SK-N-SH (cell line): ENCODE measurements around the gene MLLT6. TPM values are rescaled to one million over a fixed set of nuclear protein-coding genes. Genes with fewer than 3 reads are reported as not detected.

Source experiments
- CTCF ChIA-PET: fragments of 300-600, 350-600 bp; formaldehyde crosslinking; extraction: SDS; loops from one replicate; lab custom pipeline; 2021; lab: Yijun Ruan, JAX
- POLR2A ChIA-PET: fragments of 350-600 bp; sonication (Branson Sonifier 250); formaldehyde crosslinking; extraction: SDS; loops from one replicate; lab custom pipeline; 2020; ENCODE audit warnings: antibody characterized with exemption, inconsistent platforms; lab: Yijun Ruan, JAX
- DNase-seq: peaks from one replicate; pipeline ENCODE4 v3.0.0; 2012
- H2AFZ ChIP-seq: fragments of 200-600 bp; sonication (generic); 2 replicates; pipeline ENCODE4 v1.8.1; 2016; ENCODE audit warnings: antibody characterized with exemption, mild to moderate bottlenecking, low read depth
- H3F3A ChIP-seq: fragments of 200-600 bp; sonication (generic); replicated peaks from 2 replicates; pipeline ENCODE3; 2016; ENCODE audit warnings: antibody characterized with exemption, mild to moderate bottlenecking; ENCODE audit not compliant: insufficient read depth
- H3K27ac ChIP-seq, 2 experiments: fragments of 200-500 bp in 1 of 2; fragments of 200-600 bp in 1 of 2; sonication (Bioruptor generic) in 1 of 2; sonication (generic), shearing (Covaris generic) in 1 of 2; 2 replicates each; pipeline versions ENCODE4 v1.5.1 to v1.6.1; 2014 to 2016; ENCODE audit warnings: low read depth in 2 of 2, inconsistent platforms in 1 of 2, low read length in 1 of 2, mild to moderate bottlenecking in 1 of 2, mixed read lengths in 1 of 2
- H3K27me3 ChIP-seq: fragments of 200-600 bp; sonication (generic), shearing (Covaris generic); 2 replicates; pipeline ENCODE4 v1.6.1; 2016; ENCODE audit warnings: mixed run types; ENCODE audit not compliant: insufficient read depth
- H3K36me3 ChIP-seq, 2 experiments: fragments of 200-500 bp in 1 of 2; fragments of 200-600 bp in 1 of 2; sonication (Bioruptor generic) in 1 of 2; sonication (generic) in 1 of 2; replicated peaks in 1 of 2; 2 replicates each; pipeline versions ENCODE3 to v1.5.1; 2014 to 2016; ENCODE audit warnings: low read length in 1 of 2, mild to moderate bottlenecking in 1 of 2; ENCODE audit not compliant: insufficient read depth in 2 of 2, control insufficient read depth in 1 of 2
- H3K4me1 ChIP-seq, 2 experiments: fragments of 200-500 bp in 1 of 2; fragments of 200-600 bp in 1 of 2; sonication (Bioruptor generic) in 1 of 2; sonication (generic), shearing (Covaris generic) in 1 of 2; 2 replicates each; pipeline versions ENCODE4 v1.5.1 to v1.6.1; 2014 to 2016; ENCODE audit warnings: low read depth in 1 of 2, low read length in 1 of 2, mixed run types in 1 of 2; ENCODE audit not compliant: insufficient read depth in 2 of 2, control insufficient read depth in 1 of 2
- H3K4me2 ChIP-seq: fragments of 200-600 bp; sonication (generic), shearing (Covaris generic); 2 replicates; pipeline ENCODE4 v1.6.1; 2017; ENCODE audit warnings: mixed run types
- H3K4me3 ChIP-seq, 2 experiments: fragments of 200-500 bp in 1 of 2; fragments of 200-600 bp in 1 of 2; sonication (Bioruptor generic) in 1 of 2; sonication (generic), shearing (Covaris generic) in 1 of 2; 2 replicates each; pipeline versions ENCODE4 v1.5.1 to v1.8.1; 2014 to 2016; ENCODE audit warnings: low read depth in 2 of 2, inconsistent platforms in 1 of 2, low read length in 1 of 2, mild to moderate bottlenecking in 1 of 2, mixed read lengths in 1 of 2, moderate library complexity in 1 of 2
- H3K79me2 ChIP-seq: fragments of 200-600 bp; sonication (generic); 2 replicates; pipeline ENCODE4 v1.8.1; 2017; ENCODE audit warnings: mild to moderate bottlenecking; ENCODE audit not compliant: insufficient read depth
- H3K9ac ChIP-seq: fragments of 200-600 bp; sonication (generic); 2 replicates; pipeline ENCODE4 v1.6.1; 2017; ENCODE audit warnings: mixed run types
- H3K9me2 ChIP-seq: fragments of 200-600 bp; sonication (generic); 2 replicates; pipeline ENCODE4 v1.6.1; 2017; ENCODE audit warnings: mixed run types
- H3K9me3 ChIP-seq: fragments of 200-600 bp; sonication (generic); 2 replicates; pipeline ENCODE4 v1.6.1; 2017; ENCODE audit warnings: mixed run types, mild to moderate bottlenecking, moderate library complexity
- H4K20me1 ChIP-seq: fragments of 200-600 bp; sonication (generic); 2 replicates; pipeline ENCODE4 v1.6.1; 2017; ENCODE audit warnings: mild to moderate bottlenecking, mixed run types; ENCODE audit not compliant: insufficient read depth
- CTCF ChIP-seq: fragments of 200-600 bp; sonication (generic); IDR thresholded peaks from 2 replicates; pipeline ENCODE4 v1.6.1; 2017; ENCODE audit warnings: antibody characterized with exemption, mild to moderate bottlenecking, moderate library complexity
- EP300 ChIP-seq, 2 experiments: IDR thresholded peaks; 2 replicates each; pipeline versions ENCODE4 v1.4.0 to v1.6.1; 2012; ENCODE audit warnings: borderline replicate concordance in 1 of 2, low read depth in 1 of 2, low read length in 1 of 2
- FOSL2 ChIP-seq: IDR thresholded peaks from 2 replicates; pipeline ENCODE4 v1.4.0; 2012; ENCODE audit warnings: low read depth, mild to moderate bottlenecking, moderate library complexity, borderline replicate concordance
- FOXM1 ChIP-seq: IDR thresholded peaks from 2 replicates; pipeline ENCODE4 v1.4.0; 2012; ENCODE audit warnings: low read depth, mild to moderate bottlenecking
- GATA2 ChIP-seq: sonication (generic); formaldehyde crosslinking; IDR thresholded peaks from 2 replicates; pipeline ENCODE4 v1.5.0; 2020; ENCODE audit warnings: mild to moderate bottlenecking, missing genetic modification reagents
- IRF3 ChIP-seq: fragments of 150-350 bp; IDR thresholded peaks from 2 replicates; pipeline ENCODE4 v1.6.1; 2016; ENCODE audit warnings: mild to moderate bottlenecking, low read depth, low read length
- NRF1 ChIP-seq: IDR thresholded peaks from 2 replicates; pipeline ENCODE4 v1.6.1; 2012; ENCODE audit warnings: low read depth, mild to moderate bottlenecking, low read length
- PBX3 ChIP-seq: IDR thresholded peaks from 2 replicates; pipeline ENCODE4; 2012
- POLR2AphosphoS5 ChIP-seq: IDR thresholded peaks from 2 replicates; pipeline ENCODE4 v1.6.1; 2012; ENCODE audit warnings: low read depth, low read length
- RCOR1 ChIP-seq: fragments of 150-350 bp; IDR thresholded peaks from 2 replicates; pipeline ENCODE4 v1.6.1; 2017; ENCODE audit warnings: antibody characterized with exemption, low read length
- REST ChIP-seq: IDR thresholded peaks from 2 replicates; pipeline ENCODE4 v1.6.1; 2012; ENCODE audit warnings: mild to moderate bottlenecking, low read depth, low read length, moderate library complexity
- RFX5 ChIP-seq: IDR thresholded peaks from 2 replicates; pipeline ENCODE4 v1.6.1; 2012; ENCODE audit warnings: mild to moderate bottlenecking, improper control_type of control experiment, low read length
- TAF1 ChIP-seq: IDR thresholded peaks from 2 replicates; pipeline ENCODE4 v1.6.1; 2012; ENCODE audit warnings: low read depth, mild to moderate bottlenecking, low read length, moderate library complexity, borderline replicate concordance
- TCF12 ChIP-seq: IDR thresholded peaks from 2 replicates; pipeline ENCODE4 v1.4.0; 2012
- TEAD4 ChIP-seq: IDR thresholded peaks from 2 replicates; pipeline ENCODE4 v1.4.0; 2012; ENCODE audit warnings: mild to moderate bottlenecking, borderline replicate concordance; ENCODE audit not compliant: insufficient read depth
- USF1 ChIP-seq: IDR thresholded peaks from 2 replicates; pipeline ENCODE4 v1.4.0; 2012; ENCODE audit warnings: low read depth, borderline replicate concordance
- ZBTB33 ChIP-seq: IDR thresholded peaks from 2 replicates; pipeline ENCODE4 v1.4.0; 2012; ENCODE audit warnings: low read depth, borderline replicate concordance
- WGBS: methylation state at CpG from one replicate; pipeline ENCODE4 v1.1.6; 2017; ENCODE audit warnings: low lambda C conversion rate; 5-methylcytosine and 5-hydroxymethylcytosine counted together
- polyA plus RNA-seq, 3 experiments: library from polyadenylated mRNA; depleted of rRNA; stranded (reverse); fragments of >200 nt; gene quantifications; 2 replicates each; pipeline ENCODE4 v1.2.3, GENCODE V29; 2012

Gene MLLT6
- polyA plus RNA-seq, 1 of the 3 experiments (the other 2 are of a cell fraction) = 41.5 TPM

GRCh38 chr17:38740044-38740443, 35.0 kb downstream of the MLLT6 start:
- Histone ChIP-seq H3K9ac (no peak overlapping the region), H3K79me2 (peaks cover 66% of the 10 kb centered on the region), H3K4me2 (no peak overlapping the region), H3K9me2 (no peaks in the 10 kb centered on the region), H3K4me1 (peaks cover 8 to 62% of the 10 kb centered on the region in 2 experiments; a peak in 2 of 4 replicates), H3K9me3 (no peaks in the 10 kb centered on the region), H3K27ac (peak overlapping the region in 1 of 2 experiments; percentile 18; a peak in 1 of 4 replicates), H4K20me1 (peaks cover 72% of the 10 kb centered on the region), H3K27me3 (no peaks in the 10 kb centered on the region), H3K36me3 (peaks cover 9 to 29% of the 10 kb centered on the region in 2 experiments), H3K4me3 (no peak overlapping the region), H2AFZ (no peak overlapping the region), H3F3A (peaks cover 29% of the 10 kb centered on the region)
- ChIA-PET POLR2A (no interaction called here), CTCF (interaction anchor here (1.4 to 1.7 kb wide), 2 partner anchors 64 to 133 kb away, joined by 4 to 5 read pairs; no protein-coding TSS in a partner anchor)
- no peak for DNase-seq
- TF ChIP-seq TAF1 = no peak
- TF ChIP-seq ZBTB33 = no peak
- no peak for TF ChIP-seq PBX3
- no peak for TF ChIP-seq EP300 (IDR thresholded peaks at IDR 0.05; ENCODE audit: borderline replicate concordance in 1 of 2, low read depth in 1 of 2, low read length in 1 of 2)
- no peak for TF ChIP-seq FOXM1
- no peak for TF ChIP-seq TEAD4
- TF ChIP-seq NRF1 = no peak
- TF ChIP-seq IRF3 = no peak
- no peak for TF ChIP-seq USF1
- TF ChIP-seq TCF12 = no peak
- 88% methylated on average over 19 of the region's 19 CpGs for WGBS

GRCh38 chr17:38740806-38741205, 35.7 kb downstream of the MLLT6 start:
- no peaks in the 10 kb centered on the region for H3K27me3 ChIP-seq
- H3K36me3 ChIP-seq = peaks cover 9 to 25% of the 10 kb centered on the region in 2 experiments
- POLR2A ChIA-PET = interaction anchor here (1.4 kb wide), 1 partner anchor 10 kb away, joined by 8 read pairs; no protein-coding TSS in a partner anchor
- H3K9me2 ChIP-seq = no peaks in the 10 kb centered on the region
- H2AFZ ChIP-seq = no peak overlapping the region
- no peaks in the 10 kb centered on the region for H3K9me3 ChIP-seq
- no peak overlapping the region for H3K9ac ChIP-seq
- peak overlapping the region in 1 of 2 experiments; percentile 95; a peak in 2 of 4 replicates for H3K27ac ChIP-seq
- H3K79me2 ChIP-seq = peaks cover 74% of the 10 kb centered on the region
- WGBS = 98% methylated on average over 4 of the region's 4 CpGs
- no peak overlapping the region for H3K4me3 ChIP-seq
- H3K4me1 ChIP-seq = peaks cover 9 to 61% of the 10 kb centered on the region in 2 experiments; a peak in 2 of 4 replicates
- peaks cover 73% of the 10 kb centered on the region for H4K20me1 ChIP-seq
- H3F3A ChIP-seq = peaks cover 24% of the 10 kb centered on the region
- no peak overlapping the region for H3K4me2 ChIP-seq
- no peak for DNase-seq
- CTCF ChIA-PET = interaction anchor here (0.9 to 7.4 kb wide), 3 partner anchors 7 to 67 kb away, joined by 3 to 88 read pairs (median 5); partner anchors contain the start of gene CISD3
- no peak for TF ChIP-seq TCF12
- no peak for TF ChIP-seq REST
- TF ChIP-seq CTCF = no peak
- TF ChIP-seq POLR2AphosphoS5 = no peak
- no peak for TF ChIP-seq GATA2 (CRISPR knock-in tag)
- TF ChIP-seq FOSL2 = no peak
- TF ChIP-seq RCOR1 = no peak
- no peak for TF ChIP-seq RFX5
